Fibroblast of upper back skin (primary cell): Measurements from ENCODE around the gene SOX5.

Experiments used
- DNase-seq: peaks from one replicate; pipeline ENCODE4 v3.0.0-alpha.2; 2013

Gene SOX5

DNA sequence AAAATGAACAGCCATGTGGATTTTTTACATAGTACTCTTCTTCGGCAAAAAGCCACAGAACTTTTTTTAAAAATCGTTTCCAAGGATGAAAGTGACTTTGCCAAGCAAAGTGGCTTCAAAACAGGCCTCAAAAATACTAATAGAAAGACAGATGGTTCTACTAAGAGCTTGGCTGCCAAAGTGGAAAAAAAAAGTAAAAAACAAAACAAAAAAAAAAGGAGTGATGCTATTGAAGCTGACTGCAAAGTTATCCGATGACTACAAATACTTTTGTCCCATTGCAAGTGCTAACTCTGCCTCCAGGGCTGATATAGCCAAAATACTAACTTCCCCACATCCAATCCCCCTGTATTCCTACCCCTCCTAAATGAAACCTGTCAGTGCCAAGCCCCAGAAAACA is 277.6 kb downstream of the SOX5 start:
- no peak for DNase-seq

DNA sequence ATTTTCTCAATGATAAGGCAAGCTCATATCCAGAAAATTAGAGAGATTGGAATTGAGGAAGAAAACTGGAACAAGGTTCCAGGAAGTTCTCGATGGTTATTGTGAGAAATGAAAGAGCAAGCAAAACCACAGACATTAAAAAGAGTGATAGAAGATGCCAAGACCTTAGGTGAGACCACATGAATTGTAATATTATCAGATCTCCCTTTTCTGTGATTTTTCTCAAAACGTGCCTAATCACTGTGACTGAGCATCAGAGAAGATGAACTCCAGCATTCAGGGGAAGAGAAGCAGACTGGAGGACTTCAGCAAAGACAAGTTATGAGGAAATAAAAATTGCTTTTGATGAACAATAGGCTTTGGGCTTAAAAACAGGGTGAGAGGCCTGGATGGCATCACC is 278.8 kb downstream of the SOX5 start:
- DNase-seq, result no peak

DNA sequence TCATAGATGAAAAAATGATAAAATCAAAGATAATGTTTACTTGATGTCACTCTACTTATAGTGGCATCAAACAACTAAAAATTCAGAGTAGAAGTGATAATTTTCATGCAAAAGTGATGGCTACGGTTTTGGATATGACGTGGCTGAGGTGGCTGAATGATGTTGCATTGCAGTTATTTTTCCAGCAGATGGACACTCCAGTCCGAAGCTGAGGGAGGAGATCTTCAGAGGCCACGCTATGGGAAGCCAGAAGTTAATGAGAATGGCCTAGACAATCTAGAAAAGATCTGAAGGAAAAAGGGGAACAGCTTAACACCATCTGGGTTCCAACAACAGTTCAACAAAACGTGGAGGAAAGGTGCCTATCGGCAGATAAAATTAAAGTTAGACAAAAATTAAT is 279.8 kb downstream of the SOX5 start:
- no peak for DNase-seq

DNA sequence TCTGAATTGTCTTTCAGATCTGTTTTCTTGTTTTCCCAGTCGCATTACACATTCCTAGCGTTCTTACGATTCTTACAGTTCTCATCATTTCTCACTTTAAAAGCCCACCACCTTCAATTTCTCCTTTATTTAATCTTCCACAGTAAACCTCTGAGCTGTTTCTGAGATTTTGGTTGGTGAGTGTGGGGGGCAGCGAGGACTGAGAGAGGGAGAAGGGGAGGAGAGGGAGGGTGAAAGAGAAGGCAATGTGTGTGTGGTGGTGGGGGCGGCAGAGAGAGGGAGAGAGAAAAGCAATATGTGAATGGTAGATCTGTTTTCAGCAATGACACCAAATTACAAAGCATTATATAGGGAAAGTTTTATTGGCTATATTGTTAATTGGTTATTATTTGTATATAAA is 282.6 kb downstream of the SOX5 start:
- DNase-seq, result no peak

DNA sequence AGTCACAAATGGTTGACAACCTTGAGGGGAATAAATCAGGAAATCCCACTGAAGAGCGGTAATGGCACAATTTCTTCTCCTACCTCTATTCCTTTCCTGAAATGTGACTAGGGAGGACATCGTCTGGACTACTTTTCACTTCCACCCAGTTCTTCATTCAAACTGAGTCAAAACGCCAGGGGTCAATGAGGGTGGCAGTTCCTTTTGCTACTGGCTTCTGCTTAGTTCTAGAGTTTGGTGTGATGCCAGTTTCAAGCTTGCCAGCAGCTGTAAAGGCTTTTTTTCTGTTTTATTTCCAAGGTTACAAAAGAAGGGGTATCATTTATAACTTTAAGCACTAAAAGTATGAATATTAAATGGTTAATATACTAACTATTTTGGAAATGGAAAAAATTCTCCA is 286.5 kb downstream of the SOX5 start:
- no peak for DNase-seq

DNA sequence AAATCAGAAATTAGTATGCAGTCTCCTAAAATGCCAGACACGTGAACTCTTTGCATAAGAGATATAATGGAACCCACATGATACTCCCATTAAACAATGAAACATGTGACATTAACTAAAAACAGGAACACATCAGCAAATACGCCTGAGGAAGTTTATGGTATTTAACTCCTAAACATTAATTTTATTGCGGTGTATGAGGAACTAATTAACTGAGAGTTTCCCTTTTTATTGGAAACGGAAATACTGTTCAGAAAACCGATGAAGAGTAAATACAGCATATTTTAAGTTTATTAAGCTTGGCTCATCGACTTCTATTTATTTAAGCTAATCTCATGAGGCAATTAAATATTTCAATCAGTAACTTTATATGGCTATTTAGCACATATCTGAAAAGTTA is 290.3 kb downstream of the SOX5 start:
- DNase-seq, result no peak

DNA sequence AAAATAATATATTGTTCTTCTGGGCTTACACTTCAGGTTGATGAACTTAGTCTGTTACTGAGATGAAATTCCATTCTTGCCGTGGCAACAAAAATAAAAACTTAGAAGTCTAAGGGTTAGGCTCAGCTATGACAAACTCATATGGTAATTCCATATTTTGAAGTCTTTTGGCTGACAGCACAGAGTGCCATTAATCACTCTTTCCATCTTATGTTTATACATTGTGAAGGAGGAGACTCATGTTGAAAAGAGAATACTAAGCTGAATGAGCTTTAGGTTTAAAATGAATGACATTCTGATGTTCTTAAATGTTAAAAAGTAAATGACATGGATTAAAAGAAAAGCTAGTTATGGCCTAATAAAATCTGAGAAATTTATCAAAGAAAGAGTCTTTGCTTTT is 291.9 kb downstream of the SOX5 start:
- DNase-seq, result no peak

DNA sequence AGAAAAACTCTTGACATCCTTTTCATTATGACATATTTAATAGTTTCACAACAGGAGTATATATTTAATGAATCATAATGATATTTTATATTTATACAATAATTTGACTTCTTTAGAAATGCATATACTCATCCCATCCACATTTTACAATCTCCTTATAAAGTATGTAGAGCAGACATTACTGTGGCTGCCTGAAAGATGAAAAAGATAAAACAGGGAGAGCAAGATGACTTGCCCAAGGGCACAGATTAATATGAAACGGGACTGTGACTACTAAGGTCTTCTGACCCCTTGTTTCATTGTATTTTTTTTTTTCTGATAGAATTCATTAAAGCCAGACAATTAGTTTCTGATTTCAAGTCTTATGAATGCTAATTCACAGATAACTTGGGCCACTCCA is 293.6 kb downstream of the SOX5 start:
- DNase-seq, result no peak

DNA sequence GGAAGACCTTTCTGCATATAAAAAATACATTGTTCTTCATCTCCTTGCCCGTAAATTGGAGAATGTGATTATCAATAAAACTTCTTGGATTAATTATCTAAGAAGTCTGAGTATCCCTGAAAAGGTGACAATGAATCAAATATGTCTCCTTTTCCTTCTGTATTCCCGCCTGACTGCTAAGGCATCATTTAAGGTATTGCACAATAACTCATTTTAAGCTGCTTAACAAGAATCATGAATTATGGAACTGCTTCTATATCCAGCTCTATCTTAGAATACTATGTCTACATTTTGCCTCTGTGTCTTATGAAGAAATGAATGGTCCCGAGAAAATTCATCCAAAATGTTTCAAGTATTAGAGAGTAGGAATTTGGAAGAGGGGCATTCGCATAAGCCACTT is 294.4 kb downstream of the SOX5 start:
- no peak for DNase-seq

DNA sequence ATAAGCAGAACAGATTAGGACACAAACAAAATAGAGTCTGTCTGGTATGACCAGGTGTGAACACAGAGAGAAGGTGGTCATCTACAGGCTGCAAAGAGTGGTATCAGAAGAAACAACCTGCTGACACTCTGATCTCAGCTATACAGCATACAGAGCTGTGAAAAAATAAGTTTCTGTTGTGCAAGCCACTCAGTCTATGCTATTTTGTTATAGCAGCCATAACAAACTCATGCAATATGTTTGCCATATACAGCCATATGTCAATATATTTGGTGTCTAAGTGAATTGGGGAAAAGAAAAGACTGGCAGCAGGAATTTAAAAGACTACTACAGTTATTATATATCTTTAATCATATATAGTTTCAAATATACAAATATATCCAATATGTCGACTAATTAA is 300.9 kb downstream of the SOX5 start:
- DNase-seq, result no peak

DNA sequence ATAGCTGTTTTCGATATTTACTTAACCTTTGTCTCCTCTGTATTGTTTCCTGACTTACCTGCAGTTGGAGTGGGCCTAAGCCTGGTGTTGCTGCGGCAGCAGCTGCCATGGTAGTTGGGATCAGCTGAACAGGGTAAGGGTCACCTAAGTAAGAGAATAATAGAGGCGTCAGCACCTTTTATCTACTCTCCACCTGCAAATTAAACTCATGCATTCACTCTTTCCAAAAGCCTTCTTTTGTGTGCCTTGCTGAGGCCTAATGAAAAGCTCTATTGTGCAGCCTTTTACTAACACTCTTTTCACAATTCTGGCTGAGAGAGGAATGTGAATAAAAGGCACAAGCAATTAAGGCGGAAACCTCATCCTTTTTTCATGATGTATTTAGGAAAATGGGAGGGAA is 308.7 kb downstream of the SOX5 start:
- no peak for DNase-seq

DNA sequence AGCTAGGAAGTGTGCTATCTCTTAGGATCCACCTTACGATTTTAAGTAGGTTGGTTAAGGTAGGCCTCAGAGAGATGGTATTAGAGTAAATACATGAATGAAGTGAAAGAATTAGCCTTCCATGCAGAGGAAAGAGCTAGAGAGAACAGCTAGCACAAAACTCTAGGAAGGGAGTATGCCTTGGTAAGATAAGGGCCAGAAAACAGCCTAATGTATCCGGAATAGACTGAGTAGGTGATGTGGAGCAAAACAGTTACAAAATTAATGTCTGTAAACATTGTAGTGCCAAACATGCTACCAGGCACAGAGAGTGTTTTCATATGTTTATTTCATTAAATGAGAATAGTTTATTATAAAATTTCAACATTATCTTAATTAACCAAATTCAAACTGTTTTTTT is 315.1 kb downstream of the SOX5 start:
- no peak for DNase-seq

DNA sequence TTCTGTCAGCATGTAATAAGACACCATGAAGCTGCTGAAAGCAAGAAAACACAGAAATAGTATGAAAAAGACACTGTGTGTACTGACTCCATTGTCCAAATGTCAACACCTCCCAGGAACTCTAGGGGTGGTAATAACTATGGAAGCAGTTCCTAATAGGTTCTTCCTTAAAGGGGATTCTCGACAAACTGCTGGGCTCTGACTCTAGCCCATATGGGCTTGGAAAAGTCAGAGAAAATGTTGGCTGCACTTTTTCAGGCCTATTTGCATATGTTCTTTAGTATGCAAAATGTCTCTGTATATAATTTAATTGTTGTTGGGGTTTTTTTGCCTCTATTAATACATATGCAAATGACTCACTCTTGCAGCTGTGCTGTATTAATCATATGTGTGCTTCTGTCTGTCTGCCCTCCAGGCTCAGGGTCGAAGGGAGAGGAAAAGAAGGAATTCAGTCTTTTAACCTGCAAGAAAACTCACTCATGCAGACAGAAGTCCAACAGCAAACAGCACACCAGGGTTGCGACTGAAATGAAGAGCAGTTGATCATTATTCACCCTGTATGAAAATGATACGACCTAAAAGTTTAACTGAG is 317.6 kb downstream of the SOX5 start:
- DNase-seq, result no peak

DNA sequence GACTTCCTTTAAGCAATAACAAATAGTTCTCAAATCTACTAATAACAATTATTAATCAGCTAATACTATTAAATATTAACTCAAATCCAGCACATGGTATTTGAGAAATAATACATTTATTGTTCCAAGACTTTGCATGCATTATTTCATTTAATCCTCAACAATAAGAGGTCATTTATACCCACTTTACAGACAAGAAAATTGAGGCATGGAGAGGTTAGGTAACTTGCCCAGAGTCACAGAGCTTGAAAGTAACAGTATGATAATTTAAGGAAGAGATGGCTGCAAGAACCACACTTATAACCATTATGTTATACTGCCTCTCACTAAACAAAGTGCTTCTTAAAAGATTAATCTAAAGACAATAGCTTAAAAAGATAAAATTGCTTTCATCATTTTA is 318.9 kb downstream of the SOX5 start:
- DNase-seq, result no peak

DNA sequence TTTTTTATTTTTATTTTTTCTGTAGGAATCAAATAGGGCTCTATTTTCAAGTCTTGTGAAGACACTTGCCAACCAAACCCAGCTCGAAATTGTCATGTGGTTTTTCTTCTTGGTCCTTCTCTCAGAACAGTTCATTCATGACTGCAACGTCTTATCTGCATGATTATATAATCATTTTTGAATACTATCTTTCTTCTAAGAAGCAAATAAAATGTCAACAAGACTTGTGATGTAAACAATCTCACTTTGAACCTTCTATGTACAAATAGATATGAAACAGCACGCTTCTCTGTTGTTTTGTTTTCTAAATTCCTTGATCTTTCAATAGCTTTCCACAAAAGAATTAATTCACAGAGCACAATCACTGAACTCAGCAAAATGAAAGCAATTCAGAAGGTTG is 320.7 kb downstream of the SOX5 start:
- DNase-seq, result no peak

DNA sequence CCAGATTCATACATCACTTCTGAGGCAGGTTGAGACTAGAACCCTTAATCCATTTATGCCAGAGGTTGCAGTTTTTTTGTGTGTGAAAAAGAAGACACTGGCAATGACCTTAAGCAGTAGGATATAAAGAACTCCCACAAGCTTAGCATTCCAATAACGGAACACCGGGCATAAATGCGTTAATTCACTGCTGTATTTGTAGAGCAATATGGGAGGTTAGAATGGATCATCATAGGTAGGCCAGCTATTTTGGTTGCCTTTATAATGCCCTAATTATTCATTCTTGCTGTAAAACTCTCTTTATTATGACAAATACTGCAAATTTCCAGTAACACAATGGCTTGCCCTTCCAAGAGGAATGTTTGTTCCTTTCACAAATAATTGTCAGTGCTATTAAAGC is 322.7 kb downstream of the SOX5 start:
- no peak for DNase-seq

DNA sequence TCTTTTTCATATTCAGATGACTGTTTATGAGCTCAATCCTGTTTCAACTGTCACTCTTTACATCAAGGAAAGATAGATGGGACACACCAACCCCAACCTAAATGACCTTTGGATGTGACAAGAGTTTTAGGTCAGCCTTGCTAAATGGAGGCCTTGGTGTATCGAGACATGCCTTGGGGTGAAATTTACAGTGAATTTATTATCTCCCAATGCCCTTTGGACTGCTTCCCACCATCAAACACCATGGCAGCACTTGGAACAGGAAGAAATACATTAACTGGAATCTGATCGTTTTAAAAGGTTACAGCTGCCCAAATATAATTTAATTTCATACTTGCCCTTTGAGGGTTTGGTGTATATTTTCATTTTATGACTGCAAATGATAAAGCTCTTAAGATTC is 327.6 kb downstream of the SOX5 start:
- no peak for DNase-seq

DNA sequence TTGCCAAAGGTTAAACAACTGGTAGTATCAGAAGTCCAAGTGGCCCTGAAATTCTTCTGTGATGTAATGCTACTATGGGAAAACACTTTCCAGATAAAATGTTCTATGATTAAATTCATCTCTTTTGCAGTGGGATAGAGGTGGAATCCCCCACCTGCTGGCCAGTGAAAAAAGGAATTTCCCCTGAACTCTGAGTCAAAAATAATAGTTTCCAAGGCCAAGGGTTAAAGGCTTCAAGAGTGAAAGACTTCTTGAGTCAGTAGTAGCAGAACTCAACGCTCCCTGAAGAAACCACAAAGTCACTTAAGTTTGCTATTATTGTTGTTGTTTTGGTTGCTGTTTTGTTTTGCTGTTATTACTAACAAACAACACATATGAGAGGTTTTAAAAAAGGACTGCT is 330.8 kb downstream of the SOX5 start:
- no peak for DNase-seq

DNA sequence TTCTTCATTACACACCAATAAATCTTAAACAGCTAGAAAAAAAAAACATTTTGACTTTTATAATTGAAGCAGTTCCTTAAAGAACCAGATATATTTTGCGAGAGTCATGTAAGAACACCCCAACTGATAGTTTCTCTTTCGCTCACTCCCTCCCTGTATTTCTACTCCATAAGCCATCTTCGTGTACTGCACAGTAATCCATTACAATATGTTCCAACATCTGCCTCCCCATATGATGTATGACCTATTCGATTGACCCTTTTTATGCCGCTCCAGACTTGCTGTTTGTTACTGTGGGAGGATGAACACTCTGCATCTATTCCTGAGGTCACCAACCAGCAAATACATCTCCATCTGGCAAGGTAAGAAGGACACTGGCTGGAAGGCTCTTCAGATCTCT is 331.7 kb downstream of the SOX5 start:
- DNase-seq, result no peak

DNA sequence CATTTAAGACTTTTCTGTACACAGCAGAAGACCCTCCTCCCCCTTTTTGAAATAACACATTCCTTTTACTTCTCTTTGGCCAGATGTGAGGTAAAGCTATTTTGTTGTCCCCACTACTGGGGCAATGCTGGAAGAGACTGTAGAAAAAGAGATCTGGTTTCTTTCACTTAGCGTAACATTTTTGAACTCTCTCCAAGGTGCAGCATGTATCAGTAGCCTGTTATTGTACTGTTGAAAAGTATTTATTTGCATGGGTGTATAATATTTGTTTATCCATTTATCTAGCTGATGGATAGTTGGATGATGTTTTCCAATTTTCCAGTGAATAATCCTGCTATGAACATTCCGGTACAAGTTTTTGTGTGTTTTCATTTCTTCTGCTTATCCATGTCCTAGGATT is 335.2 kb downstream of the SOX5 start:
- no peak for DNase-seq

DNA sequence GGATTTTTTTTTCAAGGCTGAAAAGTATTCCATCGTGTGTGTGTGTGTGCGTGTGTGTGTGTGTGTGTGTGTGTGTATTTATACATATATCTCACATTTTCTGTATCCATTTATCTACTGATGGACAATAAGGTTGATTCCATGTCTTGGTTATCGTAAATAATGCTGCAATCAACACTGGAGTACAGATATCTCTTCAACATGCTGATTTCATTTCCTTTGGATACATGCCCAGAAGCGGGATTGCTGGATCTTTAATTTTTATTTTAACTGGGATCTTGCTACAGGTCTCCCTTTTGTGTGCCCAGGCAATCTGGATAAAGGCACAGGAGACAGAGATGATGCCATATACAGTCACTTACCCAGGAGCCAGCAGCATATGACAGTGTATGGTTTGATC is 338.1 kb downstream of the SOX5 start:
- DNase-seq, result peak; percentile 6

DNA sequence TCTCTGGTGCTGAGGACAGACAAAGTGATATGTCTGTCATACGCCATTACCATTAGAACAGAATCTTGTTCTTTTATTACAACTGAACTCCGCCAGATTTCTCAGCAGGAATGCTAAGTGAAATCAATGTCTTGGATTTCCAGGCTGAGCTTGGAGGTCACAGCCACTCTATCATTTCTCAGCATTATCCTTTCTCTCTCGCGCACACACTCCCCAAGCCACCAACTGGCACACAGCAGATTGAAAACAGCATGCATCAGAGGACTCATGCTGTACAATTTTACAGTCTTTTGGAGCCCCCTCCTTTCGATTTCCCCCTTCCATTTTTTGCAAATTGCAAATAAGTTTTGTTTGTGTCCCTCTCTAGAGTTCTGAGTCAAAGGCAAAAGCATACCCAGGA is 348.6 kb downstream of the SOX5 start:
- DNase-seq, result no peak

DNA sequence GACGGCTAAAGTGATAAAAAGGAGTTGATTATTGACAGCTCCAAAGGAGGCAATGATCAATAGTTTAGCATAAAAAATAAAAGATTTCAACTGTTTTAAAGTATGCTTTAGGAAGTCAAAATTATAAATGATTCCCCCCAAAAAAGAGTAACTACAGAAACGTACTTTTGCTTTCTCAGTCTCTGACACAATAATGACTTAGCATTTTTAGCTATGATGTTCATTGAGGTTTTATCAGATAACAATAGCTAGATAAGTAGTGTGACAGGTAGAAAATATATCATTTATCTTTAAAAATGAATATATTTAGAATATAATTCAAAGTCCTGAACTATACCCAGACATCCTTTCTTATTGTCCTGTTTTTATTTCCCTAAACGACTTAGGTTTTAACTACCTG is 352.9 kb downstream of the SOX5 start:
- no peak for DNase-seq

DNA sequence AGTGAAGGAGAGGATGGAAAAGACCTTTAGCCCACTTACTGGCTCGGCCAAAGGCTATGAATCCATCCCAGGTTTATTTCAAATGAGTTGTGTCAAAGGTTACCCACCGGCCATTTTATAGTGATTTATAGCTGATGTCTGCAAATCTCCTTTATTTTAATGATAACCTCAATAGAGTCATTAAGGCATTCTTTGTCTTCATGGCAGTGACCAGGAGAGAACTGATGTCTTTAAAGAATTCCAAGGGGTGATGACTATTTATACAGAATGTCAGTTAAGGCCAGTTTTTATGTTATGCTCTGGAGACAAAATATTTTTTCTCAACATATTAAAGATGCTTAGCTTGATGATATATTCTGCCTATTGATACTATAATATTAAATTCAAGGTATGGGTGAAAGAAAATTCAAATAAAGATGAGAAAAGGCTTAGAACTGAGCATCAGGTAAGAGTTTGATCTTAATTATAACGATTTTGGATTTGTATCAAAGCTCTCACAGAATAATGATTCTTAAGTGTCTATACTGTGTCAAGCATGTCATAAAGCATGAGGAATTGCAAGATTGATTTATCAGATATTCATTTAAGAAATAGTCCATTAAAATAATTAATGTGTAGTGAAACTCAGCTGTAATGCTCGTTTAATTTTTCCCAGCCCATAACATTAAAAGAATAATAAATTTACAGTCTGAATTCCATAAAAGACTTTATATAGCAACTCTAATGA is 361.5 kb downstream of the SOX5 start:
- no peak for DNase-seq

DNA sequence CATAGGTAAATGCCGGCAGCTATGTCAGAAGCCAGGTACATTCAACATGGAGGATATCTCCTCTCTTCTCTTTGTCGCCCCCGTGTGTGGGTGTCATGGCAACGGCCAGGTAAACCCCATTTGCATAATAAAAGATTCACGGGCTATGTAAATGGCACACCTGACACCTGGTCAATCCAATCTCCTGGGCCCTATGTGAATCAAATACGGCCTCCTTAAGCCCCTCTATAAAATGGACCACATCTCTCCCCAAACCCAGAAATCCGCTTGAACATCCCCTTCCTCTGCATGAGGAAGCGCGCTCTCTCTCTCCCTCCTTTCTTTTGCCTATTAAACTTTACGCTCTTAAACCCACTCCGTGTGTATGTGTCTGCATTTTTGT is 363.7 kb downstream of the SOX5 start:
- no peak for DNase-seq
